Neural crest cell (in vitro differentiated cells): ENCODE results near the gene WNT11. TPM values are rescaled to one million over a fixed set of nuclear protein-coding genes. Genes with fewer than 3 reads are reported as not detected.

ENCODE experiments used
- DNase-seq: peaks from one replicate; pipeline ENCODE4 v3.0.0; 2021; ENCODE audit warnings: low read depth, mixed read lengths, low spot score
- H3K27ac Mint-ChIP-seq: one replicate; pipeline ENCODE4 v1.8.0; 2021; ENCODE audit warnings: mild to moderate bottlenecking, mixed read lengths; ENCODE audit not compliant: unreplicated experiment
- H3K27me3 Mint-ChIP-seq: 2 replicates; pipeline ENCODE4 v1.8.0; 2021; ENCODE audit warnings: low read depth, mild to moderate bottlenecking, mixed read lengths
- H3K36me3 Mint-ChIP-seq: 2 replicates; pipeline ENCODE4 v1.8.0; 2021; ENCODE audit warnings: low read depth, mild to moderate bottlenecking, mixed read lengths
- H3K4me1 Mint-ChIP-seq: 2 replicates; pipeline ENCODE4 v1.8.0; 2021; ENCODE audit warnings: mixed read lengths
- H3K4me3 Mint-ChIP-seq: one replicate; pipeline ENCODE4 v1.8.0; 2021; ENCODE audit warnings: mild to moderate bottlenecking, mixed read lengths
- H3K9me3 Mint-ChIP-seq: 2 replicates; pipeline ENCODE4 v1.8.0; 2021; ENCODE audit warnings: mixed read lengths
- CTCF ChIP-seq: fragments of 200-600 bp; sonication (generic); conservative IDR thresholded peaks from 2 replicates; pipeline ENCODE4 v1.5.0; 2021; ENCODE audit warnings: antibody characterized with exemption, mild to moderate bottlenecking
- total RNA-seq: library from RNA; stranded (reverse); gene quantifications from 2 replicates; pipeline ENCODE4 v1.2.1, GENCODE V29; 2021

The WNT11 gene
- total RNA-seq, 1 donor from 2014 or later, result 0.19 TPM

GRCh38 chr11:76237914-76238313 lies 31.6 kb upstream of the WNT11 start:
- no peaks in the 10 kb centered on the region for H3K9me3 Mint-ChIP-seq
- H3K4me1 Mint-ChIP-seq, result peaks cover 19% of the 10 kb centered on the region
- peaks cover 26% of the 10 kb centered on the region for H3K27me3 Mint-ChIP-seq
- H3K4me3 Mint-ChIP-seq, result peak overlapping the region; percentile 92
- peak; percentile 37 for TF ChIP-seq CTCF
- peaks cover 3% of the 10 kb centered on the region for H3K36me3 Mint-ChIP-seq
- no peak overlapping the region for H3K27ac Mint-ChIP-seq
- DNase-seq, result no peak

- H3K9me3 Mint-ChIP-seq, result no peaks in the 10 kb centered on the region
- peak overlapping the region; percentile 92 for H3K4me3 Mint-ChIP-seq
- H3K27ac Mint-ChIP-seq, result no peak overlapping the region
- no peak for DNase-seq
- peaks cover 3% of the 10 kb centered on the region for H3K36me3 Mint-ChIP-seq
- H3K27me3 Mint-ChIP-seq, result peaks cover 26% of the 10 kb centered on the region
- TF ChIP-seq CTCF, result no peak
- peaks cover 18% of the 10 kb centered on the region for H3K4me1 Mint-ChIP-seq
These were observed 30.8 kb upstream of the WNT11 start for GRCh38 chr11:76237000-76237649.

- peaks cover 26% of the 10 kb centered on the region for H3K27me3 Mint-ChIP-seq
- H3K36me3 Mint-ChIP-seq, result peaks cover 3% of the 10 kb centered on the region
- peak overlapping the region; percentile 36 for H3K27ac Mint-ChIP-seq
- H3K9me3 Mint-ChIP-seq, result no peaks in the 10 kb centered on the region
- no peak for TF ChIP-seq CTCF
- peak overlapping the region; percentile 92 for H3K4me3 Mint-ChIP-seq
- peaks cover 21% of the 10 kb centered on the region for H3K4me1 Mint-ChIP-seq
- DNase-seq, result no peak
These were observed 30.0 kb upstream of the WNT11 start for GRCh38 chr11:76236092-76236999.

- Mint-ChIP-seq H3K27ac (peak overlapping the region; percentile 95), H3K9me3 (no peaks in the 10 kb centered on the region), H3K36me3 (peaks cover 3% of the 10 kb centered on the region), H3K27me3 (peaks cover 26% of the 10 kb centered on the region), H3K4me3 (peak overlapping the region; percentile 92), H3K4me1 (peaks cover 21% of the 10 kb centered on the region)
- TF ChIP-seq CTCF, result no peak
- DNase-seq, result peak; percentile 96
These were observed 29.2 kb upstream of the WNT11 start for GRCh38 chr11:76235233-76236091.
